ENCODE data around the gene RPA1. TPM values are rescaled to one million over a fixed set of nuclear protein-coding genes. Genes with fewer than 3 reads are reported as not detected.

RPA1 gene
- total and polyA plus RNA-seq, 9 of the 15 experiments (the other 6 are each of a cell fraction or from before 2014, with no cell fraction given), result 25.2 to 125 (median 47.4) TPM

- no peak for TF ChIP-seq MYC (IDR thresholded peaks at IDR 0.05; ENCODE audit: low read depth, low read length)
- no peak for TF ChIP-seq MYC (CRISPR knock-in tag; IDR thresholded peaks at IDR 0.05; ENCODE audit: borderline replicate concordance, low read depth)
- TF ChIP-seq, protein P1, sequence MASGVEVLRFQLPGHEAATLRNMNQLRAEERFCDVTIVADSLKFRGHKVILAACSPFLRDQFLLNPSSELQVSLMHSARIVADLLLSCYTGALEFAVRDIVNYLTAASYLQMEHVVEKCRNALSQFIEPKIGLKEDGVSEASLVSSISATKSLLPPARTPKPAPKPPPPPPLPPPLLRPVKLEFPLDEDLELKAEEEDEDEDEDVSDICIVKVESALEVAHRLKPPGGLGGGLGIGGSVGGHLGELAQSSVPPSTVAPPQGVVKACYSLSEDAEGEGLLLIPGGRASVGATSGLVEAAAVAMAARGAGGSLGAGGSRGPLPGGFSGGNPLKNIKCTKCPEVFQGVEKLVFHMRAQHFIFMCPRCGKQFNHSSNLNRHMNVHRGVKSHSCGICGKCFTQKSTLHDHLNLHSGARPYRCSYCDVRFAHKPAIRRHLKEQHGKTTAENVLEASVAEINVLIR (CRISPR knock-in tag; IDR thresholded peaks at IDR 0.05), result no peak
- TF ChIP-seq SRF (CRISPR knock-in tag; IDR thresholded peaks at IDR 0.05), result no peak
- TF ChIP-seq CREM (IDR thresholded peaks at IDR 0.05; ENCODE audit: low read depth), result no peak
- TF ChIP-seq ETV5 (CRISPR knock-in tag; IDR thresholded peaks at IDR 0.05; ENCODE audit: low read depth), result no peak
- peak; percentile 59 for TF ChIP-seq SMARCA4 (IDR thresholded peaks at IDR 0.05)
- TF ChIP-seq, protein P2, sequence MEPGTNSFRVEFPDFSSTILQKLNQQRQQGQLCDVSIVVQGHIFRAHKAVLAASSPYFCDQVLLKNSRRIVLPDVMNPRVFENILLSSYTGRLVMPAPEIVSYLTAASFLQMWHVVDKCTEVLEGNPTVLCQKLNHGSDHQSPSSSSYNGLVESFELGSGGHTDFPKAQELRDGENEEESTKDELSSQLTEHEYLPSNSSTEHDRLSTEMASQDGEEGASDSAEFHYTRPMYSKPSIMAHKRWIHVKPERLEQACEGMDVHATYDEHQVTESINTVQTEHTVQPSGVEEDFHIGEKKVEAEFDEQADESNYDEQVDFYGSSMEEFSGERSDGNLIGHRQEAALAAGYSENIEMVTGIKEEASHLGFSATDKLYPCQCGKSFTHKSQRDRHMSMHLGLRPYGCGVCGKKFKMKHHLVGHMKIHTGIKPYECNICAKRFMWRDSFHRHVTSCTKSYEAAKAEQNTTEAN (CRISPR knock-in tag; IDR thresholded peaks at IDR 0.05), result no peak
- no peak for TF ChIP-seq ETV1 (tag; conservative IDR thresholded peaks at IDR 0.05; ENCODE audit: low read depth)
- peak; percentile 97 for TF ChIP-seq ZNF384 (IDR thresholded peaks at IDR 0.05; ENCODE audit: low read depth, low read length)
- TF ChIP-seq PML (IDR thresholded peaks at IDR 0.05; ENCODE audit: low read length), result no peak
- TF ChIP-seq, protein P3, sequence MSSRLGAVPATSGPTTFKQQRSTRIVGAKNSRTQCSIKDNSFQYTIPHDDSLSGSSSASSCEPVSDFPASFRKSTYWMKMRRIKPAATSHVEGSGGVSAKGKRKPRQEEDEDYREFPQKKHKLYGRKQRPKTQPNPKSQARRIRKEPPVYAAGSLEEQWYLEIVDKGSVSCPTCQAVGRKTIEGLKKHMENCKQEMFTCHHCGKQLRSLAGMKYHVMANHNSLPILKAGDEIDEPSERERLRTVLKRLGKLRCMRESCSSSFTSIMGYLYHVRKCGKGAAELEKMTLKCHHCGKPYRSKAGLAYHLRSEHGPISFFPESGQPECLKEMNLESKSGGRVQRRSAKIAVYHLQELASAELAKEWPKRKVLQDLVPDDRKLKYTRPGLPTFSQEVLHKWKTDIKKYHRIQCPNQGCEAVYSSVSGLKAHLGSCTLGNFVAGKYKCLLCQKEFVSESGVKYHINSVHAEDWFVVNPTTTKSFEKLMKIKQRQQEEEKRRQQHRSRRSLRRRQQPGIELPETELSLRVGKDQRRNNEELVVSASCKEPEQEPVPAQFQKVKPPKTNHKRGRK (tag; IDR thresholded peaks at IDR 0.05), result no peak
- TF ChIP-seq SLC30A9 (CRISPR knock-in tag; IDR thresholded peaks at IDR 0.05), result no peak
- TF ChIP-seq BRD4 (IDR thresholded peaks at IDR 0.05), result no peak
- TF ChIP-seq TCF7L2 (IDR thresholded peaks at IDR 0.05; ENCODE audit: low read depth, low read length), result no peak
- no peak for TF ChIP-seq ZNF507 (tag; conservative IDR thresholded peaks at IDR 0.05)
- TF ChIP-seq ZKSCAN3 (CRISPR knock-in tag; IDR thresholded peaks at IDR 0.05), result no peak
- TF ChIP-seq HDAC3 (IDR thresholded peaks at IDR 0.05; ENCODE audit: borderline replicate concordance, partially characterized antibody), result no peak
- TF ChIP-seq SRSF7 (optimal IDR thresholded peaks at IDR 0.05; ENCODE audit: low read depth, low read length), result no peak
- no peak for TF ChIP-seq NR2C1 (IDR thresholded peaks at IDR 0.05)
- TF ChIP-seq NR2C1 (tag; IDR thresholded peaks at IDR 0.05), result no peak
- TF ChIP-seq MXD1 (CRISPR knock-in tag; IDR thresholded peaks at IDR 0.05; ENCODE audit: borderline replicate concordance, poor library complexity, severe bottlenecking), result no peak
- peak; percentile 66 for TF ChIP-seq FOSL1 (tag; conservative IDR thresholded peaks at IDR 0.05)
Measured at GRCh38 chr17:1839516-1839915, 9.7 kb downstream of the RPA1 start (continued).
